HepG2 (cell line): ENCODE results near the gene SURF1. TPM values are rescaled to one million over a fixed set of nuclear protein-coding genes. Genes with fewer than 3 reads are reported as not detected.

Source experiments
- ATF5 ChIP-seq: sonication (generic); formaldehyde crosslinking; IDR thresholded peaks from 2 replicates; pipeline ENCODE4 v1.4.0; 2020; ENCODE audit warnings: mild to moderate bottlenecking, low read depth, missing genetic modification reagents
- BCLAF1 ChIP-seq: fragments of 450-650 bp; IDR thresholded peaks from 2 replicates; pipeline ENCODE4 v1.6.1; 2017; ENCODE audit warnings: mild to moderate bottlenecking
- CEBPB ChIP-seq: IDR thresholded peaks from 2 replicates; pipeline ENCODE4 v1.6.1; 2011; ENCODE audit warnings: low read depth, low read length, improper control_type of control experiment, borderline replicate concordance
- DPF2 ChIP-seq: sonication (generic); formaldehyde crosslinking; IDR thresholded peaks from 2 replicates; pipeline ENCODE4 v1.4.0; 2020; ENCODE audit warnings: mild to moderate bottlenecking, low read depth, missing genetic modification reagents, borderline replicate concordance
- DR1 ChIP-seq: sonication (generic); formaldehyde crosslinking; IDR thresholded peaks from 2 replicates; pipeline ENCODE4 v1.8.0; 2021; ENCODE audit warnings: mild to moderate bottlenecking, missing genetic modification reagents, inconsistent platforms
- ELF1 ChIP-seq: sonication (generic); formaldehyde crosslinking; IDR thresholded peaks from 2 replicates; pipeline ENCODE4 v1.4.0; 2020; ENCODE audit warnings: missing genetic modification reagents
- ETV6 ChIP-seq: sonication (generic); formaldehyde crosslinking; conservative IDR thresholded peaks from 2 replicates; pipeline ENCODE4 v1.4.0; 2020; ENCODE audit warnings: missing genetic modification reagents
- GATAD2A ChIP-seq: IDR thresholded peaks from 2 replicates; pipeline ENCODE4 v1.6.1; 2016
- MAZ ChIP-seq, 2 experiments: sonication (generic) in 1 of 2; formaldehyde crosslinking in 1 of 2; IDR thresholded peaks; 2 replicates each; pipeline versions ENCODE4 v1.5.0 to v1.6.1; 2012 to 2020; ENCODE audit warnings: low read depth in 2 of 2, mild to moderate bottlenecking in 2 of 2, borderline replicate concordance in 1 of 2, improper control_type of control experiment in 1 of 2, low read length in 1 of 2, missing genetic modification reagents in 1 of 2, moderate library complexity in 1 of 2
- NR0B2 ChIP-seq: sonication (generic); formaldehyde crosslinking; IDR thresholded peaks from 2 replicates; pipeline ENCODE4 v1.4.0; 2020; ENCODE audit warnings: mild to moderate bottlenecking, missing genetic modification reagents
- RBFOX2 ChIP-seq: fragments of 200-400 bp; formaldehyde crosslinking; IDR thresholded peaks from 2 replicates; pipeline ENCODE4 v1.6.1; 2017; ENCODE audit warnings: low read depth, mild to moderate bottlenecking, low read length
- STAT5B ChIP-seq: sonication (generic); formaldehyde crosslinking; IDR thresholded peaks from 2 replicates; pipeline ENCODE4 v1.4.0; 2020; ENCODE audit warnings: missing genetic modification reagents
- YEATS4 ChIP-seq: sonication (generic); formaldehyde crosslinking; IDR thresholded peaks from 2 replicates; pipeline ENCODE4 v1.4.0; 2020; ENCODE audit warnings: missing genetic modification reagents, borderline replicate concordance
- ZNF18 ChIP-seq: sonication (generic); formaldehyde crosslinking; IDR thresholded peaks from 2 replicates; pipeline ENCODE4 v1.8.0; 2022; ENCODE audit warnings: mild to moderate bottlenecking, missing genetic modification reagents; ENCODE audit not compliant: insufficient replicate concordance
- ZNF678 ChIP-seq: sonication (generic); formaldehyde crosslinking; IDR thresholded peaks from 2 replicates; pipeline ENCODE4 v1.4.0; 2020; ENCODE audit warnings: mild to moderate bottlenecking, missing genetic modification reagents
- polyA plus RNA-seq, 8 experiments: library from polyadenylated mRNA; depleted of rRNA in 3 of 8; stranded (reverse) in 7 of 8; unstranded in 1 of 8; fragments of >200 nt; fragmentation: Illumina TruSeq in 4 of 8; extraction: Trizol in 4 of 8; gene quantifications; 2 replicates each; pipeline versions ENCODE4 v1.2.1 to v1.2.3, GENCODE V29; 2011 to 2016; ENCODE audit warnings: low read depth in 4 of 8, missing spikeins in 1 of 8, mixed read lengths in 1 of 8; ENCODE audit not compliant: insufficient read depth in 1 of 8
- total RNA-seq, 5 experiments: library from RNA; depleted of rRNA; stranded (reverse); fragments of >200 nt; fragmentation: Illumina TruSeq; extraction: Trizol; gene quantifications; 2 replicates each; pipeline ENCODE4 v1.2.3, GENCODE V29; 2016; ENCODE audit warnings: low read depth in 1 of 5
- TF ChIP-seq, protein P1 (sequence below): IDR thresholded peaks from 2 replicates; pipeline ENCODE4 v1.6.1; 2018; ENCODE audit warnings: missing genetic modification reagents
- TF ChIP-seq, protein P2 (sequence below), 2 experiments: sonication (generic) in 1 of 2; formaldehyde crosslinking in 1 of 2; IDR thresholded peaks; 2 replicates each; pipeline versions ENCODE4 v1.4.0 to v1.6.1; 2018 to 2020; ENCODE audit warnings: missing genetic modification reagents in 2 of 2, borderline replicate concordance in 1 of 2, low read depth in 1 of 2, mild to moderate bottlenecking in 1 of 2, missing biosample characterization in 1 of 2

Gene SURF1
- total and polyA plus RNA-seq, 2 of the 13 experiments (the other 11 are each of a cell fraction or from before 2014, with no cell fraction given) = 17.8 to 40.7 TPM

GRCh38 chr9:133335924-133336811 lies 20.1 kb downstream of the SURF1 start, which contains the start of gene SURF6 (continued):
- TF ChIP-seq, protein P1, sequence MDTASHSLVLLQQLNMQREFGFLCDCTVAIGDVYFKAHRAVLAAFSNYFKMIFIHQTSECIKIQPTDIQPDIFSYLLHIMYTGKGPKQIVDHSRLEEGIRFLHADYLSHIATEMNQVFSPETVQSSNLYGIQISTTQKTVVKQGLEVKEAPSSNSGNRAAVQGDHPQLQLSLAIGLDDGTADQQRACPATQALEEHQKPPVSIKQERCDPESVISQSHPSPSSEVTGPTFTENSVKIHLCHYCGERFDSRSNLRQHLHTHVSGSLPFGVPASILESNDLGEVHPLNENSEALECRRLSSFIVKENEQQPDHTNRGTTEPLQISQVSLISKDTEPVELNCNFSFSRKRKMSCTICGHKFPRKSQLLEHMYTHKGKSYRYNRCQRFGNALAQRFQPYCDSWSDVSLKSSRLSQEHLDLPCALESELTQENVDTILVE (CRISPR knock-in tag) = peak; percentile 96
- TF ChIP-seq NR0B2 (CRISPR knock-in tag) = peak; percentile 85
- peak; percentile 93 for TF ChIP-seq ETV6
- peak; percentile 40; the same call in 1 of the 2 replicates for TF ChIP-seq ZNF678 (CRISPR knock-in tag)
- no peak for TF ChIP-seq BCLAF1
- peak; percentile 70 for TF ChIP-seq DR1 (CRISPR knock-in tag)
- TF ChIP-seq ELF1 (CRISPR knock-in tag) = peak; percentile 83
- TF ChIP-seq, protein P2, sequence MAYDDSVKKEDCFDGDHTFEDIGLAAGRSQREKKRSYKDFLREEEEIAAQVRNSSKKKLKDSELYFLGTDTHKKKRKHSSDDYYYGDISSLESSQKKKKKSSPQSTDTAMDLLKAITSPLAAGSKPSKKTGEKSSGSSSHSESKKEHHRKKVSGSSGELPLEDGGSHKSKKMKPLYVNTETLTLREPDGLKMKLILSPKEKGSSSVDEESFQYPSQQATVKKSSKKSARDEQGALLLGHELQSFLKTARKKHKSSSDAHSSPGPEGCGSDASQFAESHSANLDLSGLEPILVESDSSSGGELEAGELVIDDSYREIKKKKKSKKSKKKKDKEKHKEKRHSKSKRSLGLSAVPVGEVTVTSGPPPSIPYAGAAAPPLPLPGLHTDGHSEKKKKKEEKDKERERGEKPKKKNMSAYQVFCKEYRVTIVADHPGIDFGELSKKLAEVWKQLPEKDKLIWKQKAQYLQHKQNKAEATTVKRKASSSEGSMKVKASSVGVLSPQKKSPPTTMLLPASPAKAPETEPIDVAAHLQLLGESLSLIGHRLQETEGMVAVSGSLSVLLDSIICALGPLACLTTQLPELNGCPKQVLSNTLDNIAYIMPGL (CRISPR knock-in tag; IDR thresholded peaks at IDR 0.05; ENCODE audit: borderline replicate concordance in 1 of 2, low read depth in 1 of 2) = peak; percentile 92 to 95; a peak in 3 of 4 replicates
- peak; percentile 99 for TF ChIP-seq ZNF18 (CRISPR knock-in tag)
- TF ChIP-seq CEBPB = no peak
- TF ChIP-seq YEATS4 = peak; percentile 99
- TF ChIP-seq STAT5B = no peak
- TF ChIP-seq MAZ (IDR thresholded peaks at IDR 0.05; ENCODE audit: borderline replicate concordance, low read depth, low read length) = peak; percentile 89
- TF ChIP-seq MAZ (CRISPR knock-in tag; IDR thresholded peaks at IDR 0.05; ENCODE audit: low read depth) = peak; percentile 91
- 0 out of 2 replicates have a peak, but pooled peaks have one; percentile 26 for TF ChIP-seq DPF2 (CRISPR knock-in tag)
- TF ChIP-seq RBFOX2 = peak; percentile 94
- TF ChIP-seq ATF5 (CRISPR knock-in tag) = no peak
- TF ChIP-seq GATAD2A (CRISPR knock-in tag) = peak; percentile 45
